ENCODE measurements around the gene RCC2.

The RCC2 gene

GRCh38 chr1:17441993-17442357, 2.5 kb upstream of the RCC2 start:
- no peak for DNase-seq

DNA sequence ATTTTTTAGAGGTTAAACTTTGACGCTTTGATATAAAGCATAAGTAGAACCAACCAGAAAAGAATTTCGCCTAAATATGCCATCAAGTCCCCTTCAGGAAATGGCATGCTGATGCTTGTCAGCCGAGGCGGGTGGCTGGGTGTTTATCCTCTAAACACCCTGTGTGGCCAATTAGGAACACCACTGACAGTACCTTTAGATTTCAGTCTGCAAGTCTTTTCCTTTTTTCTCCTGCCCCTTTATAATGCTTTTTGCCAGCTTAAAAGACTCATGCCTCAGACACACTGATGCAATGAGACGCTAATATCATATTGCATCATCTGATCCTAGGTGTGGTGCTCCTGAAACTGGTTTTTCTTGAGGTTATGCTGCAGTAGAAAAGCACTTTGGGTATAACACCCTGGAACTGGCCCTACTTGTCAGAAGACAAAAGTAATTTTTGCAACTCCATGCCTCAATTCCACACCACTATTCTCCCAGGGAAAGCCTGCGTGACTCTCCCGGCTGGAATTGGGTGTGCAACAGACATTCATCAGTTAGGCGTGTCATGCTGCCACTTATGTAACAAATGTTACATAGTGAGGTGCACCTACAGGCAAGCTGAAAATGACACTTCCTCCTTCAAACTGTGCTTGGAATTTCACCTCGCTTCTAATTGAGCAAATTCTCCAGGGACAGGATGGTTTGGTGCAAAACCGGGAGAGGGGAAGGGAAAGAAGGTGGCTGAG, 2.0 kb upstream of the RCC2 start:
- no peak for DNase-seq

GRCh38 chr1:17440827-17441168, 1.3 kb upstream of the RCC2 start:
- no peak for DNase-seq

GRCh38 chr1:17440074-17440826, 773 bp upstream of the RCC2 start:
- no peak for DNase-seq

DNA sequence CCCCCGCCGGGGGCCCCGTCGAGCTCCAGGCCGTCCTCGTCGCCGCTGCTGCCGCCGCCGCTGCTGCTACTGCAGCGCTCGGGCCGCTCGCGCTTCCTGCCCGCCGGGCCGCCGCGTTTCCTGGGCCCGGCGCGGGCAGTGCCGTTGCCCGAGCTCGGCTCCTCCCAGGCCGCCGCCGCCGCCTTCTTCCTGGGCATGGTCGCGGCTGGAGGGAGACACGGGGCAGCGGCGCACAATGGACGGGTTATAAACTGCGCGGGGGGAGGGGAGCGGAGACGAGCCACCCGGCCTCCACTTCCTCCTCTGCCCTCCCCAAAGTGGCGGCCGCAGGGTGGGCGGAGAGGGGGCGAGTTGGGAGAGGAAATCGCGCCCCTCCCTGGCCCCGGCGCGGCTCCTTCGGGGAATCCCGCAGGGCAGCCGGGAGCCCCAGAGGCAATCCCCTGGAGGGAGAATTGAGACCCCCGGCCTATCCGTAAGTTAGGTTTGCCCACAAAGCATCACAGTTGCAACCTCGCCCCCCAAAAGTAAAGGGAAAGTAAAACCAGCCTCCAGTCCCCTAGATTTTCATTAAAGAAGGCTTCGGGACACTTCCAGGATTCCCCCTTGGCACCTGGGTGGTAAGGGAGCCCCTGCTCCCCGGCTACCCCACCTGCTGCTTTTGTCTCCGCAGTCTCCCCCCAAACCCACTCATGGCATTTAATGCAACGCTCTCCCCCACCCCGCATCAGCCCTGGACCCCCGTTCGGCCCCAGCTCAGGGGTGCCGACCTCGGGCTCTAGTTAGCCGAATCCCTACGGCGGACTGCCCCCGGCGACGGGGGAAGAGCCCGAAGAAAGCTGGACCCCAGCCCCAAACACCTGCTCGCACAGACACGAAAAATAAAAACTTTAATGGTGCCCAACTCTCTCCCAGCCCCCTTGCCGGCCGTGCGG, 893 bp downstream of the RCC2 start:
- peak; percentile 40 for DNase-seq

GRCh38 chr1:17437580-17438317, 1.7 kb downstream of the RCC2 start:
- DNase-seq, result peak; percentile 40

GRCh38 chr1:17437260-17437579, 2.3 kb downstream of the RCC2 start:
- DNase-seq, result no peak

DNA sequence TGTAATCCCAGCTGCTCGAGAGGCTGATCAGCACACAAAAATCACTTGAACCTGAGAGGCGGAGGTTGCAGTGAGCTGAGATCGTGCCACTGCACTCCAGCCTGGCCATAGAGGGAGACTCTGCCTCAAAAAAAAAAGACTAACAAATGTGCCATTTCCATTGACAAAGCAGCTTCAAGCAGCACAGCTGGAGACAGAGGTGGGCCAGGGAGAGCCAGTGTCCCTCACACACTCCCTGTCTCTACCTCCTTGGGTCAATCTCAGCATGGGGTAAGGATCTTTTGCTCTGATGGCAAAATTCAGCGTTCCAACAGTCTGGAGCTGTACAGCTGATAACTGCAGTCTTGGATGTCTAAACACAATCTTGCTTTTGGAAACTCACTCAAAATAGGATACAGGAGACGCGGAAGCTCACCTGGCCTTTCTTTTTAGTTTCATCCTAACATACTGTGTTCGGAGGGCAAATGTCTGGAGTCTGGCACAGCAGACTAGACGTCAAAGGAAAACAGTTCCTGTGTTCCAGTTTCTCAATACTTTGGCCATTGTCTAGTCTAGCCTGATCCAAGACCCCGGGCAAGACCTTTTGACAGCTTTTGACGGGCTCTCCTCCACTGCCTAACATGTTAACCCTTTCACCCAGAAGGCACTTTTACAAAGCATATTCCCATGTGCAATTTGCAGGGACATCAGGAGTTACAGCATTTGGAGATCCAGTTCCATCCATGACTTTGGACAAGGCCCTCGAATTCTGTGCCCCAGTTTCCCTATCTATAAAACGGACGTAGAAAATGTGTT, 2.9 kb downstream of the RCC2 start:
- DNase-seq, result no peak

- DNase-seq, result no peak
Measured at GRCh38 chr1:17434601-17435000, 4.9 kb downstream of the RCC2 start.

GRCh38 chr1:17434016-17434415, 5.5 kb downstream of the RCC2 start:
- no peak for DNase-seq

GRCh38 chr1:17433261-17433660, 6.2 kb downstream of the RCC2 start:
- DNase-seq, result no peak

DNA sequence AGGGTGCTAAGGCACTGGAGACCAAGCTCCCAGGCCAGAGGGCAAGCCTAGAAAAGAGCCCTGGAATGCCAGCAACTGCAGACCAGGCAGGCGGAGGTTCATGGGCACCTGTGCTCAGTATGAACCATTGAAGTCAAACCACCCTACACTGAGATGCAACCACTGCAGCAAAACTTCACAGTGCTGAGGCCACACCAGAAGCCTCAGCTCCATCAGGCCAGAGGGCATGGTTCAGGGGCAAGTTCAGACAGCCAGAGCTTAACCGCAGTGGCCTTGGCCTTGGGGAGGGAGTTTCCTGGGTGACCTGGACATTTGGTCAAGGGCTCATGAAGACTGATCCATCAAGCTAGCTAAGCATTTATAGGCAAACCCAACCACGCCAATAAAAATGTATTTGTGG, 7.1 kb downstream of the RCC2 start:
- no peak for DNase-seq

DNA sequence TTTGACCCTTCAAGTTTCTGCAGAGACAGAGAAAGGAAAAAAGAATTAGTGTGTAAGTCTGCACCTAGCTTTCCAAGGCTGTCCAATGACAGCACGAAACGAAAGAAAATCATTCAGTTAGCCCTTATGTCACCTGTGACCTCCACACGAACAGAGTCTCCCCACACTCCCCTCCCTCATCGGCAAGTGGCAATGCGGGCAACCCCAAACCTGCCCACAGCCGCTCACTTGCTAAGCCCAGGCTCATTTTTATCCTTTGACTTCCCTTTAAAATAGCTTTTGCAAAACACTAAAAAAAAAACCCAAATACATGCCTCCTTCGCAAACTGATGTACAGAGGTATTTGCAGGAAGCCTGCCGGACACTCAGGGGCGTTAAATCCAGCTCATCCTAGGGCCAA, 10.3 kb downstream of the RCC2 start:
- DNase-seq, result no peak

GRCh38 chr1:17427696-17428660, 11.5 kb downstream of the RCC2 start:
- DNase-seq, result no peak

DNA sequence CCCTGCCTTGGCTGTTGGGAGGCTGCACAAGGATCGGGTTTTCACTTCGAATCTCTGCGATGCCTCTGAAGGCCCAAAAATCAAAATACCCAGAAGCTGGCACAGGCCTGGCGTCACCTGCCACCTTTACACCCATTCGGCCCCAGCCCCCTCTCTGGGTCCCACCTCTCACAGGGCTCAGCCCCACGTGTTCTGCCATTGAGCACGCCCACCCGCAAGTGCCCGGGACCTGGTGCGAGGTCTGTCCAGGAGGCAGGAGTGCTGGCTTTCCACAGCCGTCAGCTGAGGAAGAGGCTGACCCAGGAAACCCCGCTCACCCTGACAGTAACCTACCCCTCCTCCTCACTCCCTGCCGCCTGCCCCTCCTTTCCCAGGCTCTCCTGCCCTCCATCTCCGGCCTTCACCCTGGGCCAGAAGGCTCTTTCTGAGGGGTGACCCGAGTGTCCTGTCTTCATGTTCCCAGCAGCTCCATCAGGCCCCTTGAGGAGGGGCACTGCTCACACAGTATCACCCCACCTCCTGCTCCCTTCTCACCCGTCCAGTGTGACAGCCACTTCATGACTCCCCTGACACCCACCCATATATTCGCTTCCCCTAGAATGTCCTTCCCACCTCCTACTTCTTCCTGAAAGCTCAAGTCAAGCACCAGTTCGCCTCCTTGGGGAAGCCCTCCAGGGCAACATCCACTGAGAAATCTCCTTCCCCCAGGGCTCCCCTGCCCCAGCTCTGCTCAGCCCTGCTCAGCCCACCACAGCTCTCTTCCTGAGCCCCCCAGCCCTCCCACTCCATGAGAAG, 13.5 kb downstream of the RCC2 start:
- no peak for DNase-seq

DNA sequence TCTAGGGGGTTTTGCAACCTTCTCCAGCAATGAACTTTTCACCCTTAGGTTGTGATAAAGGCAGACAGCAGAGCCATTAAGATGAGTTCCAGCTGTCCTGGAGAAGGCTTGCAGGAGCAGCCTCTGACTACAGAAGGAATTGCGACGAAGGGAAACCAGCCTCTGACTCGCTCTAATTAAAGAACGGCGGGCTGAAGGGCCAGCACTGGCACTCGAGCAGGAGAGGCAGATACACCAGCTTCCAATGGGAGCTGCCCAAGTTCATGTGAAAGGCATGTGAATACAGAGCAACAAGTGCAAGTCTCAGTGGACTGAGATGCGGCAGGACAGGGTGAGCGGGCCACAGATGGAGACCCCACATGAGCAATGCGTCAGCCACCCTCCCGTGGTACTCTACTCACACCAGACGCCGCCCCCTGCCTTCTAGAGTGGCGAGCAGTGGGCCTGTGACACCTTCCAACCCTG, 15.7 kb downstream of the RCC2 start:
- DNase-seq, result no peak

DNA sequence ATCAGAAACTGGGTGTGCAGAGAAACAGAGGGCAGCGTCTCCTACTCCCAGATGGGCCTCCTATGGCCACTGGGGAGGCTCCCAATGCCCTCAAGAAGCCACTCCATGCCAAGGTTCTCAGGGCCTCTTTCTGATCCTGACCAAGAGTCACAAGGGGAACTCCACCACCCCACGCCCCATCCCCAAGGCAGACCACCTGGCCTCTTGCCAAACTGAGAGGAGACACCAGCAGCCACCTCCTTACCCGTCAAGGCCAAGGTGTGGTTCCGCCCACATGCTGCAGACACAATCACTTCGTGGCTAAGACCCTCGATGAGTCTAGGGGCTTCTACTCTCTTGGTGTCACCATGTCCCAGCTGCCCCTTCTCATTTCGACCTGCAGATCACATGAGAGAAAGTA, 17.0 kb downstream of the RCC2 start:
- no peak for DNase-seq

DNA sequence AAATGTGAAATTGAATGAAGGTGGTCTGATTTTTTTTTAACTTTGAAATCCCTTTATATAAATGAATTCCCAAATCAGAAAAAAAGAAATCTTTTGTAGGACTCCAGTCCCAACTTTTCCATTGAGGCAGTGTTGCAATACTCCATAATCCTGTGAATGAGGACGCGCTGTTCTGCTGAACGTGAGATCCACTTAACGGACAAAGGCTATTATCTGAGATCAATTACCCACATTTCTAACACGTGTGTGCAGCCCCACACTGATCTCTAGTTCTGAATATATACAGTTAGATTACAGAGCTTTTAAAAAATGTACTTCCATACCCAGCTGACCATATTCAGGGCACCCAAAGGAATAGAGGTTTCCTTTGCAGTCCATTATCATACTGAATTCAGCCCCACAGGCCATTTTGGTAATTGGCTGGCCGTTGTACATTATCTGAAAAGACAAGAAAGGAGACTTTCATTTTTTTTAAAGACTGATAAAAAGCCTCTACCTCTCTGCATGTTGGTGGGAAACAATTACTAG, 19.0 kb downstream of the RCC2 start:
- no peak for DNase-seq

- DNase-seq, result peak; percentile 66
Measured at GRCh38 chr1:17419626-17420328, 19.7 kb downstream of the RCC2 start.
